ENCODE data around the gene TMEM170B. TPM values are rescaled to one million over a fixed set of nuclear protein-coding genes. Genes with fewer than 3 reads are reported as not detected.

The TMEM170B gene
- total and polyA plus RNA-seq, 2 donors, result 1.7 to 1.8 TPM

GRCh38 chr6:11606332-11606731 lies 68.8 kb downstream of the TMEM170B start:
- H3K4me3 ChIP-seq (ENCODE audit: low read length in 2 of 2), result no peak overlapping the region
- H3K4me1 ChIP-seq (ENCODE audit: control insufficient read depth in 2 of 2, insufficient read depth in 2 of 2, low read length in 2 of 2), result no peaks in the 10 kb centered on the region
- no peak overlapping the region for H3K27ac ChIP-seq (ENCODE audit: low read depth in 1 of 2, low read length in 1 of 2)
- no peak for DNase-seq (ENCODE audit: low read depth in 6 of 9, low spot score in 9 of 9)
- H3K9me3 ChIP-seq (ENCODE audit: control insufficient read depth in 2 of 2, insufficient read depth in 1 of 2, low read length in 1 of 2), result no peaks in the 10 kb centered on the region
- 92% methylated on average over 6 of the region's 6 CpGs for WGBS
- no peaks in the 10 kb centered on the region for H3K36me3 ChIP-seq (ENCODE audit: control insufficient read depth in 2 of 2, insufficient read depth in 2 of 2, low read length in 1 of 2)
- H3K27me3 ChIP-seq (ENCODE audit: control insufficient read depth in 2 of 2, insufficient read depth in 1 of 2, low read length in 1 of 2), result no peaks in the 10 kb centered on the region

- H3K4me3 ChIP-seq (ENCODE audit: low read length in 2 of 2), result no peak overlapping the region
- H3K4me1 ChIP-seq (ENCODE audit: control insufficient read depth in 2 of 2, insufficient read depth in 2 of 2, low read length in 2 of 2), result no peaks in the 10 kb centered on the region
- no peaks in the 10 kb centered on the region for H3K36me3 ChIP-seq (ENCODE audit: control insufficient read depth in 2 of 2, insufficient read depth in 2 of 2, low read length in 1 of 2)
- H3K9me3 ChIP-seq (ENCODE audit: control insufficient read depth in 2 of 2, insufficient read depth in 1 of 2, low read length in 1 of 2), result no peaks in the 10 kb centered on the region
- no peak for DNase-seq (ENCODE audit: low read depth in 6 of 9, low spot score in 9 of 9)
- H3K27ac ChIP-seq (ENCODE audit: low read depth in 1 of 2, low read length in 1 of 2), result no peak overlapping the region
- WGBS, result 89% methylated on average over 7 of the region's 7 CpGs
- no peaks in the 10 kb centered on the region for H3K27me3 ChIP-seq (ENCODE audit: control insufficient read depth in 2 of 2, insufficient read depth in 1 of 2, low read length in 1 of 2)
These were observed 69.8 kb downstream of the TMEM170B start for GRCh38 chr6:11607383-11607782.

- 97% methylated on average over 6 of the region's 6 CpGs for WGBS
- H3K27ac ChIP-seq (ENCODE audit: low read depth in 1 of 2, low read length in 1 of 2), result no peak overlapping the region
- H3K9me3 ChIP-seq (ENCODE audit: control insufficient read depth in 2 of 2, insufficient read depth in 1 of 2, low read length in 1 of 2), result no peaks in the 10 kb centered on the region
- no peak overlapping the region for H3K4me3 ChIP-seq (ENCODE audit: low read length in 2 of 2)
- H3K36me3 ChIP-seq (ENCODE audit: control insufficient read depth in 2 of 2, insufficient read depth in 2 of 2, low read length in 1 of 2), result no peaks in the 10 kb centered on the region
- no peak for DNase-seq (ENCODE audit: low read depth in 6 of 9, low spot score in 9 of 9)
- no peaks in the 10 kb centered on the region for H3K4me1 ChIP-seq (ENCODE audit: control insufficient read depth in 2 of 2, insufficient read depth in 2 of 2, low read length in 2 of 2)
- no peaks in the 10 kb centered on the region for H3K27me3 ChIP-seq (ENCODE audit: control insufficient read depth in 2 of 2, insufficient read depth in 1 of 2, low read length in 1 of 2)
These were observed 71.2 kb downstream of the TMEM170B start for GRCh38 chr6:11608600-11609323.

DNA sequence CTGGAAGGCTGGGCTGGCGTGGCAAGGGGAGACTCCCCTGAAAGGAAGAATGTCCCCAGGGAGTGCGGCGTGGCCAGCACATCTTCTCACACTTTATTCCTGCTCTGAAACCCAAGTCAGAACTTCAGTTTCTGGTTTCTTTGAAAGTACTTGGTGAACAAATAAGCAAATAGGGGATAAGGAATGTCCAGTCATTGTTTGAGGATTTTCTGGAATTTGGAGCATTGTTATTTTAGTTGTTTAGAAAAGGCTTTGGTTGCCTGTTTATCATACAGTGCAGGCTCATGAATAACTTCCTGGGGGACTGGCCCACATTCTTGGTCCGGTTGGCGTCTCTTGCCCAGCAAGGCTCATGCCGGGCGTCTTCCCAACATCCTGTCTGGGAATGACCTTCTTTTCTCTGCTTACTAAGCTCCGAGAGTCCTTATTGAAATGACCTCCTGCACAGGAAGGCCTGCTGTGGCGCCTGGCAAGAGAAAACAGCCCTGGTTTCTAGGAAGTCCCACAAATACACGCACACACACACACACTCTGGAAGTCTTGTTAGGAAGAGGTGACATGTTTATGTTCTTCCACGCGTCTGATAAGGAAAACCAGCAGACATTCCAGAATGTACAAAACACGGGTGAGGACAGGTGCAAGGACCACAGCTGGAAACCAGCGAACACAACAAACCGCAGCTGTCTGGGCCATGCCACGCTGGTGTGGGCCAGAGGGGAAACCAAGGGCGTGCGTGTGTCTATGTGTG lies 71.9 kb downstream of the TMEM170B start:
- H3K27me3 ChIP-seq (ENCODE audit: control insufficient read depth in 2 of 2, insufficient read depth in 1 of 2, low read length in 1 of 2), result no peaks in the 10 kb centered on the region
- H3K9me3 ChIP-seq (ENCODE audit: control insufficient read depth in 2 of 2, insufficient read depth in 1 of 2, low read length in 1 of 2), result no peaks in the 10 kb centered on the region
- no peak for DNase-seq (ENCODE audit: low read depth in 6 of 9, low spot score in 9 of 9)
- no peak overlapping the region for H3K27ac ChIP-seq (ENCODE audit: low read depth in 1 of 2, low read length in 1 of 2)
- WGBS, result 93% methylated on average over 18 of the region's 18 CpGs
- no peaks in the 10 kb centered on the region for H3K36me3 ChIP-seq (ENCODE audit: control insufficient read depth in 2 of 2, insufficient read depth in 2 of 2, low read length in 1 of 2)
- no peak overlapping the region for H3K4me3 ChIP-seq (ENCODE audit: low read length in 2 of 2)
- H3K4me1 ChIP-seq (ENCODE audit: control insufficient read depth in 2 of 2, insufficient read depth in 2 of 2, low read length in 2 of 2), result no peaks in the 10 kb centered on the region

DNA sequence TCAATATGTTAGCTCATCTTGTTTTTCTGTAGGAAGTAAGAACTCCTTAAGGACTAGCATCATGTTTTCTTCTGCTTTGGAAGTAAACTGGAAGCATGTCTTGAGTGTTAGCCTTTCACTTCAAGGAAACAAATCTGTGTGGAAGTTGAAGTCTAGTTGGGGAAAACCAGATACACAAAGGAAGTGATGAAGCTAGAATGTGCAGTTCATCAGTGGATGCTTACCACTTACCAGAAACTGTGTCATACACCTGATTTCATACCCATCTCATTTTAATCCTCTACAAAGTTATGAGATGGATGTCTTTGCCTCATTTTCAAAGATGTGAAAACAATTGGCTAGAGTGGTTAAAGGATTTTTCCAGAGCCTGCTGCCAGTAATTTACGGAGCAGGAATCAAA lies 75.8 kb downstream of the TMEM170B start:
- no peak for DNase-seq (ENCODE audit: low read depth in 6 of 9, low spot score in 9 of 9)
- no peaks in the 10 kb centered on the region for H3K36me3 ChIP-seq (ENCODE audit: control insufficient read depth in 2 of 2, insufficient read depth in 2 of 2, low read length in 1 of 2)
- no peak overlapping the region for H3K27ac ChIP-seq (ENCODE audit: low read depth in 1 of 2, low read length in 1 of 2)
- no peak overlapping the region for H3K4me3 ChIP-seq (ENCODE audit: low read length in 2 of 2)
- no peaks in the 10 kb centered on the region for H3K27me3 ChIP-seq (ENCODE audit: control insufficient read depth in 2 of 2, insufficient read depth in 1 of 2, low read length in 1 of 2)
- no peaks in the 10 kb centered on the region for H3K9me3 ChIP-seq (ENCODE audit: control insufficient read depth in 2 of 2, insufficient read depth in 1 of 2, low read length in 1 of 2)
- 93% methylated on average over 1 of the region's 1 CpG for WGBS
- no peaks in the 10 kb centered on the region for H3K4me1 ChIP-seq (ENCODE audit: control insufficient read depth in 2 of 2, insufficient read depth in 2 of 2, low read length in 2 of 2)

DNA sequence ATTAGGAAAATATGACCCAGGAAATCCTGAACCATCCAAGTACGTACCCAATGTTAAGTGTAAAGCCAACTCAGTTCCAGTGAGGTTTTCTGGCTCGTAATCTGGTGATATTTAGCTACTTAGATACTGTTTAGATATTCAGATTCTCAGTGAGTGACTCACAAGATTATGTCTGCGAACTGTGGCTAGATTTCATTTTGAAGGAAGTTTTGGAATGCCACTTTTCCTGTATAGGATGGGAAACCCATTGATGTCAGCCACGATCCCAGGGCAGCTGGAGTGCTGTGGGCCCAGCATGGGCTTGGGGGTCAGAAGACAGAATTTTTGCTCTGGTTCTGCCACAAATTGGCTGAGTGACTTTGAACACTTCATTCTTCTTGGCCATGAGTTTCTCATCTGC lies 76.3 kb downstream of the TMEM170B start:
- no peak for DNase-seq (ENCODE audit: low read depth in 6 of 9, low spot score in 9 of 9)
- H3K36me3 ChIP-seq (ENCODE audit: control insufficient read depth in 2 of 2, insufficient read depth in 2 of 2, low read length in 1 of 2), result no peaks in the 10 kb centered on the region
- H3K27me3 ChIP-seq (ENCODE audit: control insufficient read depth in 2 of 2, insufficient read depth in 1 of 2, low read length in 1 of 2), result no peaks in the 10 kb centered on the region
- no peaks in the 10 kb centered on the region for H3K9me3 ChIP-seq (ENCODE audit: control insufficient read depth in 2 of 2, insufficient read depth in 1 of 2, low read length in 1 of 2)
- WGBS, result 97% methylated on average over 4 of the region's 4 CpGs
- H3K27ac ChIP-seq (ENCODE audit: low read depth in 1 of 2, low read length in 1 of 2), result no peak overlapping the region
- H3K4me3 ChIP-seq (ENCODE audit: low read length in 2 of 2), result no peak overlapping the region
- no peaks in the 10 kb centered on the region for H3K4me1 ChIP-seq (ENCODE audit: control insufficient read depth in 2 of 2, insufficient read depth in 2 of 2, low read length in 2 of 2)

- Histone ChIP-seq H3K27ac (ENCODE audit: low read depth in 1 of 2, low read length in 1 of 2) (no peak overlapping the region), H3K4me3 (ENCODE audit: low read length in 2 of 2) (no peak overlapping the region), H3K9me3 (ENCODE audit: control insufficient read depth in 2 of 2, insufficient read depth in 1 of 2, low read length in 1 of 2) (no peaks in the 10 kb centered on the region), H3K27me3 (ENCODE audit: control insufficient read depth in 2 of 2, insufficient read depth in 1 of 2, low read length in 1 of 2) (no peaks in the 10 kb centered on the region), H3K36me3 (ENCODE audit: control insufficient read depth in 2 of 2, insufficient read depth in 2 of 2, low read length in 1 of 2) (no peaks in the 10 kb centered on the region), H3K4me1 (ENCODE audit: control insufficient read depth in 2 of 2, insufficient read depth in 2 of 2, low read length in 2 of 2) (no peaks in the 10 kb centered on the region)
- WGBS, result 97% methylated on average over 10 of the region's 10 CpGs
- DNase-seq (ENCODE audit: low read depth in 6 of 9, low spot score in 9 of 9), result no peak
These were observed 77.1 kb downstream of the TMEM170B start for GRCh38 chr6:11614534-11615213.

DNA sequence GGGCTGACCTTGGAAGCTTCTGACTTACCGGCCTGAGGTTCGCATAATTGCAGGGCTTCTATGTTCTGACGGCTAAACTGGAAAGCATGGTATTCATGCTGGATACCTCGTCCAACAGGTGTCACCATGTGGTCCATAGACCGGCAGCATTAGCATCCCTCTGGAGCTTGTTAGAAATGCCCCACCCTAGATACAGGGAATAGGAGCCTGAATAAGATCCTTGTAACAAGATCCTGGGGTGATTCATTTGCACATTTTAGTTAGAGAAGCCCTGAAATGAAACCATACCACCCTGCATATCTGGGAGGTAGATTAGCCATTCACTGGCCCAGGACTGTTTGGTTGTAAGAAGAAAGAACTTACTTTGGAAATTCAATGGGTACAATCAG lies 77.7 kb downstream of the TMEM170B start:
- Histone ChIP-seq H3K27ac (ENCODE audit: low read depth in 1 of 2, low read length in 1 of 2) (no peak overlapping the region), H3K27me3 (ENCODE audit: control insufficient read depth in 2 of 2, insufficient read depth in 1 of 2, low read length in 1 of 2) (no peaks in the 10 kb centered on the region), H3K4me3 (ENCODE audit: low read length in 2 of 2) (no peak overlapping the region), H3K36me3 (ENCODE audit: control insufficient read depth in 2 of 2, insufficient read depth in 2 of 2, low read length in 1 of 2) (no peaks in the 10 kb centered on the region), H3K9me3 (ENCODE audit: control insufficient read depth in 2 of 2, insufficient read depth in 1 of 2, low read length in 1 of 2) (no peaks in the 10 kb centered on the region), H3K4me1 (ENCODE audit: control insufficient read depth in 2 of 2, insufficient read depth in 2 of 2, low read length in 2 of 2) (no peaks in the 10 kb centered on the region)
- DNase-seq (ENCODE audit: low read depth in 6 of 9, low spot score in 9 of 9), result no peak
- WGBS, result 86% methylated on average over 5 of the region's 5 CpGs

DNA sequence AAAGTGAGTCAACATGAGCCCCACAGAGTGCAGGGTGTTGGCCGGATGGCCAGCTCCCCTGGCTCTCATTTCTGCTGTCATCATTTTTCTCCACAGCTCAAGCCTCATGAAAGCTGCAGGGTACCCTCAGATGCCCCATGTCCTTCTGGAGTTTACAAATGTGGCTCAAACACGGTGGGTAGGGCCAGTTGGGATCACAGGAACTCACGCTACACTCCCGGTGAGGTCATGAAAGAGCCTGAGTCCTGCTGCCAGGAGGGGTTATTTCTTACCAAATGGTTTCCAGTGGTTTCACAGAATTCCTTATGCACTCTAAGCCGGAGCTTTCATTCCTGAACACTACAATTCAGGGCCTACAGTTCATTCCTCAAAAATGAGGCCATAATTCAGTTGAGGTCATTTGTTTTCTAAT lies 78.7 kb downstream of the TMEM170B start:
- Histone ChIP-seq H3K27me3 (ENCODE audit: control insufficient read depth in 2 of 2, insufficient read depth in 1 of 2, low read length in 1 of 2) (no peaks in the 10 kb centered on the region), H3K4me3 (ENCODE audit: low read length in 2 of 2) (no peak overlapping the region), H3K9me3 (ENCODE audit: control insufficient read depth in 2 of 2, insufficient read depth in 1 of 2, low read length in 1 of 2) (no peaks in the 10 kb centered on the region), H3K36me3 (ENCODE audit: control insufficient read depth in 2 of 2, insufficient read depth in 2 of 2, low read length in 1 of 2) (no peaks in the 10 kb centered on the region), H3K4me1 (ENCODE audit: control insufficient read depth in 2 of 2, insufficient read depth in 2 of 2, low read length in 2 of 2) (no peaks in the 10 kb centered on the region), H3K27ac (ENCODE audit: low read depth in 1 of 2, low read length in 1 of 2) (no peak overlapping the region)
- WGBS, result 97% methylated on average over 5 of the region's 5 CpGs
- DNase-seq (ENCODE audit: low read depth in 6 of 9, low spot score in 9 of 9), result no peak

All from thymus (tissue), 11 donors.